ENCODE results near the gene CALN1.

DNA sequence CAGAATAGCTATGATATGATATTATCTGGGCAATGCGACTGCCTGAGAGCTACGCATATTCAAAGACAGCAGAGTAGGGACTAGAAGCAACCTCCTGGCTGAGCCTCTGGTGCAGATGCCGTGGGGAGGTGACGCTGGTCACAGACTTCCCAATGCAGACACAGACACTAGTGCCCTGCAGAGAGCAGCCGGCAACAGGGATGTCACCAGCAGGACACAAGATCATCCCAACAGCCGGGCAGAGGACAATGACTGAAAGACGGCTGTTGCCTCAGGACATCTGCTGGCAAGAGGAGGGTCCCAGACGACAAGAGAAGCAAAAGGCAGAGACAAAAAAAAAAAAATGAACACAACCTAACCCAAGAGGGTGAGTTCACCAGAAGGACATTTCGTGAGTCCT, 104.6 kb downstream of the CALN1 start:
- TF ChIP-seq, protein P1, sequence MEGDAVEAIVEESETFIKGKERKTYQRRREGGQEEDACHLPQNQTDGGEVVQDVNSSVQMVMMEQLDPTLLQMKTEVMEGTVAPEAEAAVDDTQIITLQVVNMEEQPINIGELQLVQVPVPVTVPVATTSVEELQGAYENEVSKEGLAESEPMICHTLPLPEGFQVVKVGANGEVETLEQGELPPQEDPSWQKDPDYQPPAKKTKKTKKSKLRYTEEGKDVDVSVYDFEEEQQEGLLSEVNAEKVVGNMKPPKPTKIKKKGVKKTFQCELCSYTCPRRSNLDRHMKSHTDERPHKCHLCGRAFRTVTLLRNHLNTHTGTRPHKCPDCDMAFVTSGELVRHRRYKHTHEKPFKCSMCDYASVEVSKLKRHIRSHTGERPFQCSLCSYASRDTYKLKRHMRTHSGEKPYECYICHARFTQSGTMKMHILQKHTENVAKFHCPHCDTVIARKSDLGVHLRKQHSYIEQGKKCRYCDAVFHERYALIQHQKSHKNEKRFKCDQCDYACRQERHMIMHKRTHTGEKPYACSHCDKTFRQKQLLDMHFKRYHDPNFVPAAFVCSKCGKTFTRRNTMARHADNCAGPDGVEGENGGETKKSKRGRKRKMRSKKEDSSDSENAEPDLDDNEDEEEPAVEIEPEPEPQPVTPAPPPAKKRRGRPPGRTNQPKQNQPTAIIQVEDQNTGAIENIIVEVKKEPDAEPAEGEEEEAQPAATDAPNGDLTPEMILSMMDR (IDR thresholded peaks at IDR 0.05), result no peak
- TF ChIP-seq POLR2A (IDR thresholded peaks at IDR 0.05), result no peak
- no peak for TF ChIP-seq POLR2AphosphoS5 (IDR thresholded peaks at IDR 0.05)
